COLO668 (cell line): ENCODE results near the gene CNOT4.
"Not testable (repeated sequence)": the region's sequence is repeated elsewhere in the genome, so short reads cannot be mapped to it uniquely, and the experiment has no call there.

Experiments
- DNase-seq: peaks from one replicate; lab custom pipeline; 2025; ENCODE audit not compliant: unreplicated experiment; lab: John Stamatoyannopoulos, UW

The CNOT4 gene

DNA sequence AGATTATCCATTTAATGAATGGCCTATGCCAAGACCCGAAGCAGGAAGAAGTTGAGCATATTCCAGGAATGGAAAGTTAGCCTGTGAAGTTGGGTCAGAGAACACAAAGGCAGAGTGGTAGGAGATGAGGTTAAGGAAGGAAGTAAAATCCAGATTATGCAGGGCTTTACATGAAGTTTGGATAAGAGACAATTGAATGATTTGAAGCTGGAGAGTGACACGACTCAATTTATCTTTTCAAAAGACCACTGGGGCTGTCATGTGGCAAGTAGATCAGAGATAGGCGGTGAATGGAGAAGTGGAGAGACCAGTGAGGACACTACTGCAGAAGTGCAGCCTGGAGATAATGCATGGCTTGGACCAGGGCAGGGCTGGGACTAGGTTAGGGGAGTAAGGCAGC lies 7.2 kb upstream of the CNOT4 start:
- no peak for DNase-seq

DNA sequence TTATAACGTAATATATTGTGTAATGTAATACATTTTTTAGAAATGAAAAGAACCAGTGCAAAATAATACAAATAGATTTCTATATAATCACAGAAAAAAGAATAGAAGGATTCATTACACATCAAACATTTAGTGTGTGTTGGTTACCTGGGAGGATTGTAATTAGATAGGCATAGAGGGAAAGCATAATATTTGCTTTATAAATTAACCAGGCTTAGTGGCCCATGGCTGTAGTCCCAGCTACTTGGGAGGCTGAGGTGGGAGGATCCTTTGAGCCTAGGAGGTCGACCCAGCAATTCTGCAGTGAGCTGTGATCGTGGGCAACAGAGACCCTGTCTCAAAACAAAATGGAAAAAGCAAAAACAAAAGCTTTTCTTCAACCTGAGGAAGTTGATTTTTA lies 5.0 kb upstream of the CNOT4 start:
- no peak for DNase-seq

DNA sequence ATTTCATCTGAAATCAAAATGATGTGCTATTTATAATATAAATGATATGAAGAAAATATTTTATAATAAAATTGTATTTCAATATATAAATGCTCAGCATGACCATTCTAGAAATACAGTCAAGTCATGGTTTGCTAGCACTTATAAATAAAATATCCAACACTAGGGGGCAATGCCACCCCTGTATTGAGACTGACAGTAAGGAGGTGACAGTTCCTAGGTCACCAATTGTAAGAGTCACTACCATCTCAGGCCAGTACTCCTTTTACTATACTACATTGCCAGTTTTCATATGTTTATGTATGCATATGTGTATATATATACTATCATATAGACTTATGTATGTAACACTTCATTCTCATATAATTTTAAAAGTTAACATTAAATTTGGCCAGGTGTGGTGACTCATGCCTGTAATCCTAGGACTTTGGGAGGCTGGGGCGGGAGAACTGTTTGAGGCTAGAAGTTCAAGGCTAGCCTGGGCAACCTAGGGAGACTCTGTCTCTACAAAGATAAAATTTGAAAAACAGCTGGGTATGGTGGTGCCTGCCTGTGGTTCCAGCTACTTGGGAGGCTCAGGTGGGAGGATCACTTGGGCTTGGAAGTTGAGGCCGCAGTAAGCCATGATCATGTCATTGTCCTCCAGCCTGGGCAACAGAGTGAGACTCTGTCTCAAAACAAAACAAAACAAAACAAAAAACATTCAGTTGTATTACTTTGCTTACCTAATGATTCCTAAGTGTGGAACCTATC lies 2.4 kb upstream of the CNOT4 start:
- DNase-seq: peak; percentile 6

DNA sequence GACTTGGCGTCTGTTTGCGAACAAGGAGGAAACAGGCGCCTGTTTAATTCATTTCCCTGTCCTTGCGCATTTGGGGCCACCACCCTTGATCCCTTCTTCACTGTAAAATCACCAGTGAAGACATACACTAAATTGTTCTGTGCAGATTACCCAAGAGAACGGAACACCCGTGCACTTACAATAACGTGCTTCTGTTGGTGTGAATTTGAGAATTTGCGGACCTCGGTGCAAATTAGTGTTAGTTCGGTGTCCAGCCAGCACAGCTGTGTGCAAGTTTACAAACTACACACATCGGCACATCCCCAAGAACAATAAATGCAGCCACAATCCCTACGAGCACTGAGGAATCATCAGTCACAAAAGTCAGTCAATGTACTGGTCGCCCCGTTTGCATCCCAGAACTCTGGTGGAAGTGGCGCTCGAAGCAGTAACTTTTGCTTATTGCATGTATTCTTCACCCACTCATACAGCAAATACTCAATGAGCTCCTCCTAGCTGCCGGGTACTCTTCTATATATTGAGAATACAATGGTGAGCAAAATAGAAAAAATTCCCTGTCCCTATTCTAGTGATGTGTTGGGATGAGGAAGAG lies 786 bp upstream of the CNOT4 start:
- no peak for DNase-seq

DNA sequence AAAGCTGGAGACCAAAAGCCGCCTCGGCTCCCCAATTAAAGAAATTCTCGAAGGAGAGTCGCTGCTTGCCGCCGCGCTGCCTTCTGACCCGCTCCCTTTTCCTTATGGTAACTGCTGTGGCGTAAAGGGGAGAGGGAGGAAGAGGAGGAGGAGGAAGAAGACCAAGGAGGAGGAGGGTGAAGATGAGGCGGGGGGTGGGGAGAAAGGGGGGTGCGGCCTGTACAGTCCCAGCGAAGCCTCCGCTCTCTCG lies 388 bp downstream of the CNOT4 start:
- DNase-seq: no peak

DNA sequence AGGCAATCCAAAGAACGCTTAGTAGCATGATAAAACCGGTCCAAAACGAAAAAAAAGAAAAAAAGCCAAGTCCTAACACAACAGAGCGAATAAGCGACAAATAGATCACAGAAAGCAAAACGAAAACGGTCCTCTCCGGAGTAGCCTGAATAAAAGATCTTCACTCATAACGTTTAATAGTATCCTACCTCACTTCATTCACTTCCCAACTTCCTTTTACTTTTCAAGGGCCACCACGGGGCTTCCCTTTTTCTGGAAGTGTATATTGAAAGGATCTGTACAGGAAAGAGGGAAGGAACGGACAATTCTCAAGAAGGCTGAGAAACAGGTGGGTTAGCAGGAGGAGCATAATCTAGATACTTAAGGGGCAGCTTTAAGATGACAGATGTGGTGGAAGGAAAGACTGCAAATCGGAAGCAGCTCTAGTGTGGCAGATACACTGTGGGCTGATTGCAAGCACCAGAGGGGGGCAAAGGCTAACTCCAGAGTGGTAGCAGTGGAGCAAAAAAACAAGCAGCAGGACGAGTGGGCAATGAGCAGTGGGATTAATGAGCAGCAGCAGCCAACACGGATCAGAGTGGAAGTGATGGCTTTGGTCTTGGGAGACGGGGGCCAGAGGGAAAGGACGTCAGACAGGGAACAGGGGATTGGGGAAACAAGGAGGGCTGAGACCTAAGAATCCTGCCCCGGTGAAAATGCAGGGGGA lies 866 bp downstream of the CNOT4 start:
- peak; percentile 25 for DNase-seq

DNA sequence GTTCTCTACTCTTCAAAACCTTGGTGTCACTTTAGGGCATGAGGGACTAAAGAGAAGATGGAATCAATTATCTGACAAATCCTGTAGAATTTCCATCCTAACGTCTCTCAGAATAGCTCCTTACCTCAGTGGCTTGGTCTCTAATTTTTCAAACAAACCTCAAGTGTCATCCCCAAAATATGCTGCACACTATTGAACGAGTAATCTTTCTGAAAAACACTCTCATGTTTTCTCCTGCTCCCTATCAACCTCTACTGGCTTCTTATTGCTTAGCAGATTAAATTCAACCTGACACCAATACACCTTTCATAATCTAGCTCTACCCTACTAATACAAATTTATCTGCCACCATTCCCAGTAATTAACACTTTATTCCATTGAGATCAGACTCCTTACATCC lies 8.5 kb downstream of the CNOT4 start:
- DNase-seq: no peak

DNA sequence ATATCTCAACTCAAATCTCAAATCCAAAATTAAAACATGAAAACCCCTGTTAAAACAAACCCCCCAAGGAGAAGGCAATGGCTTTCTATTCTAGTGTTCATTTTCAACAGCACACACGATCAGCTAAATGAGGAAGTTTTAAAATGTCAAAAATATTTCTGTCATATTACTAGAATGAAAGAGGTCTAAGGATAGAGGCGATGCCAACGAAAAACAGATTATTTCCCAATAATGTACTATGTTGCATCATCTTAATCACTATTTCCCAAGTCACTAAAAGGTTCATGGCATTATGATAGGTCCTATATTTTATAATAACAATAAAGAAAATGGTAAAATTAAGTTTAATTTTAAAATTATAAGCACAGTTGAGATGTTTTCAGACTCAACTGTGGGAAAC lies 10.1 kb downstream of the CNOT4 start:
- no peak for DNase-seq

DNA sequence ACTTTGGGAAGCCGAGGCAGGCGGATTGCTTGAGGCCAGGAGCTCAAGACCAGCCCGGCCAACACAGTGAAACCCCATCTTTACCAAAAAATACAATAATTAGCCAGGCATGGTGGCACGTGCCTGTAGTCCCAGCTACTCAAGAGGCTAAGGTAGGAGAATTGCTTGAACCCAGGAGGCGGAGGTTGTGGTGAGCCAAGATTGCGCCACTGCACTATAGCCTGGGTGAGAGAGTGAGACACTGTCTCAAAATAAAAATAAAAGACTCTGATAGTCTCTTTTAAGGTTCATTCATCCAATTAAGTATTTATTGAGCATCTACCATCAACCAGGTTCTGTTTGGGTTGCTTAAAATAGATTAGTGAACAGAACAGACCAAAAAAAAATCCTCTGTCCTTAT lies 12.7 kb downstream of the CNOT4 start:
- DNase-seq: not testable (repeated sequence)

DNA sequence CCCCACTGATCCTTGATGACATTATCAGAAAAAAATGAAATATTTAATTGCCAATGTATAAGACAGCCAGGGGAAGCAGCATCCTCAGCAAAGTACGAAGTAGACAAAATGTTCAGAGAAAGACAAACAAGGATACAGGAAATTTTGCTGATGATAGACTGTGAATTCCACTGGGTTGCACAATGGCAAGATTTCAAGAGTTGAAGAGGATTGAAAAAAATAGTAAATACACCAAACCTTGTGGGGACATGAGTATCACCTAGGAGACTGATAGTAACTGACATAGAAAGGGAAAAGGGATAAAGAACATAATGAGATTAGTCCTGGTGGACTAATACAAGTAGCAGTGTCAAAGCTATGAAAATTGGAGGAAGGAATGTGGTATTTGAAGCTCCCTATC lies 16.5 kb downstream of the CNOT4 start:
- no peak for DNase-seq

DNA sequence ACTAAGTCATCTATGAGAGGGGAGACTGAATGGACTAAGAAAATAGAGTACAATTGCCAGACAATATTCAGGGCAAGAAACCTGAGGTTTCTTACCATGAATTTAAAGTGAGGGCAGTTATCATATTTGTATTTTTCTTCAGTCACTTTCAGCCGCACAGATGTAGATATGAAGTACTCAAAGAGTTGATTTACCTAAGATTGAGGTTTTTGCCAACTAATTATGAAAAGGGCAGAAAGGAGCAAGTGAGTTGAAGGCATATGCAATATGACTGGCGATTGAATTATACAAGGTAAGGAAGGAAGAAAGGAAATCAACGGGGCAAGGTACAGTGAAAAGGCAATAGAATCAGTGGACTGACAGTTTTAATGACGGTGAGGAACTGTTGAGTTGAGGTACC lies 17.8 kb downstream of the CNOT4 start:
- no peak for DNase-seq

DNA sequence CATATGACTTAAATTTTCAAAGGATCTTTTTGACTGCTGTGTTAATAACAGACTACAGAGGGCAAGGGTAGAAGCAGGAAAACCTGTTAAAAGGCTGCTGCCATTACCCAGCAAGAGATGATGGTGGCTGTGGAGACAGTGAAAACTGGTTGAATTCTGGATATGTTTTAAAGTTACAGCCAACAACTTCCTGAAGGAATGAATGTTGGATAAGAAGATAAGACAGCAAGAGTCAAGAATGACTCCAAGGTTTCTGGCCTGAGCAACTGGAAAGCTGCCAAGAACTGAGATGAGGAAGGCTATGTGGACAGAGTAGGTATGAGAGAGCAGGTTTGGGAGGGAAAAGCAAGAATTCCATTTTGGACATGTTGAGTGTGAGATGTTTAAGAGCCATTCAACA lies 19.1 kb downstream of the CNOT4 start:
- DNase-seq: no peak

DNA sequence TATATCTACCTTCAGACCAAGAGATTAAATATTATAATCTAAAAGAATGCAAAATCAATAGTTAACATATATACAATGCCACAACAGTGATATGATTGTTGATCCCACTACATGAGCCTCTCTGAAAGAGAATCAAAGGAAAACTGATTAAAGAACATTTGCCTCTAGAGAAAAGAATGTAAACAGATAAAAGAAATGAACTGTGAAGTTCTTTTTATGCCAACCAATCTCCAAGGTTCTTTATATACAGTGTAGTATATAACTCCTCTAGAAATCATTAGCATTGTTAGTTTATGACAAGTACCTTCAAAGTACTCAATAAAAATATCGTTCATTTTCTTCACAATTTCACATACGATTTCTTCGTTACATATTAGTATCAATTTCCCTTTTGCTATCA lies 20.1 kb downstream of the CNOT4 start:
- DNase-seq: no peak

DNA sequence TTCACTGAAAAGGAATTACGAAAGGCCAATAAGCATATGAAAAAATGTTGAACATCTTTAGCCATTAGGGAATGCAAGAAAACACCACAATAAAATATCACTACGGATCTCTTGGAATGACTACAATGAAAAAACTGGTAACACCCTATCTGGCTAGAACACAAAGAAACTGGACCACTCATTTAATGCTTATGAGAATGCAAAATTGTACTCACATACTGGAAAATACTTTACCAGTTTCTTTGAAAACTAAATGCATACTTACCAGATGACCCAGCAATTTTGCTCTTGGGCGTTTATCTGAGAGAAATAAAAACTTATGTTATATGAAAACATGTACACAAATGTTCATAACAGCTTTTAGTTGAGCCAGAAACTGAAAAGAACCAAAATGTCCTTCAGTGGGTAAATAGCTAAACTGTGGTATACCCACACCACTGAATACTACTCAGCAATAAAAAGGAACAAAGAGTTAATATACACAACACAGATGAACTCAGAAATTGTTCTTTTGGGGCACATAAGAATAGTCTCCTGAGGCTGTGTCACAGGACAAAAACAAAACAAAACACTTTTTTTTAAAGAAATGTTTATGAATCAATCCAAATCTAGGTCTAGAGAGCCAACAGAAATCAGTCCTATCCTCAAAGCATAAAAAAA lies 23.5 kb downstream of the CNOT4 start:
- no peak for DNase-seq

DNA sequence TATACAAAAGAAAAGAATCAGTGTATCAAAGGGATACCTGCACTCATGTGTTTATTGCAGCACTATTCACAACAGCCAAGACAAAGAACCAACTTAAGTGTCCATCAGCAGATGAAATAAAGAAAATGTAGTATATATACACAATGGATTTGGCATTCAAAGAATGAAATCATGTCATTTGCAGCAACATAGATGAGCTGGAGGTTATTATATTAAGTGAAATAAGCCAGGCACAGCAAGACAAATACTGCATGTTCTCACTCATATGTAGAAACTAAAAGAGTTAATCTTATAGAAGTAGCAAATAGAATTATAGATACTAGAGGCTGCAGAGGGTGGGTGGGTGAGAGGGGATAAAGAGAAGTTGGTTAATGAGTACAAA lies 28.3 kb downstream of the CNOT4 start:
- no peak for DNase-seq

DNA sequence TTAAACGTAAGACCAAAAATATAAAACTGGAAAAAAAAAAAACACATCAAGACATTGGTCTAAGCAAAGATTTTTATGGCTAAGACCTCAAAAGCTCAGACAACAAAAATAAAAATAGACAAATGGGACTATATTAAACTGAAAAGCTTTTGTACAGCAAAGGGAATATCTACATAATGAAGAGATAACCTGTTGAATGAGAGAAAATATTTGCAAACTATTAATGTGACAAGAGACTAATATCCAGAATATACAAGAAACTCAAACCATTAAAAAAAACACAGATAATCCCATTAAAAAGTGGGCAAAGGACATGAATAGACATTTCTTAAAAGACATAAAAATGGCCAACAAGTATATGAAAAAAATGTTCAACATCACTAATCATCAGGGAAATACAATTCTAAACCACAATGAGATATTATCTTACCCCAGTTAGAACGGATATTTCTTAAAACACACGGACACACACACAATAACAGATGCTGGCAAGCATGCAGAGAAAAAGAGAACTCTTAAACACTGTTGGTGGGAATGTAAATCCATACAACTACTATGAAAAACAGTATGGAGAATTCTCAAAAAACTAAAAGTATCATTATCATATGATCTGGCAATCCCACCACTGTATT lies 28.8 kb downstream of the CNOT4 start:
- DNase-seq: no peak

DNA sequence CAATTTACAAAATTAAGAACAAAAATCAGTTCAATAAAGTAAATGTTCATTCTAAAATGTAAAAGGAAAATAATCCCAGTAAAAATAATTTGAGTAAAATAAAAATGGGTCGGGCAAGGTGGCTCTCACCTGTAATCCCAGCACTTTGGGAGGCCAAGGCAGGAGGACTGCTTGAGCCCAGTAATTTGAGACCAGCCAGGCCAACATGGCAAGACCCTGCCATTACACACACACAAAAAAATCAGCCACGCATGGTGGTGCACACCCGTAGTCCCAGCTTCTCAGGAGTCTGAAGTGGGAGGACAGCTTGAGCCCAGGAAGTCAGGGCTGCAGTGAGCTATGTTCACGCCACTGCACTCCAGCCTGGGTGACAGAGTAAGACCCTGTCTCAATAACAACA lies 34.4 kb downstream of the CNOT4 start:
- no peak for DNase-seq

DNA sequence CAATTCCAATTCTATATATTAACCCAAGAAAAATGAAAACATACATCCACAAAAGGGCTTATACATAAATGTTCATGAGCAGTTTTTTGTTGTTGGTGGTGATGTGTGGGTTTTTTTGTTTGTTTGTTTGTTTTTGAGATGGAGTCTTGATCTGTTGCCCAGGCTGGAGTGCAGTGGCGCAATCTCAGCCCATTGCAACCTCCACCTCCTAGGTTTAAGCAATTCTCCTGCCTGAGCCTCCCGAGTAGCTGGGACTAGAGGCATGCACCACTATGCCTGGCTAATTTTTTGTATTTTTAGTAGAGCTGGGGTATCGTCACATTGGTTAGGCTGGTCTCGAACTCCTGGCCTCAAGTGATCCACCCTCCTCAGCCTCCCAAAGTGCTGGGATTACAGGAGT lies 40.2 kb downstream of the CNOT4 start:
- not testable (repeated sequence) for DNase-seq

DNA sequence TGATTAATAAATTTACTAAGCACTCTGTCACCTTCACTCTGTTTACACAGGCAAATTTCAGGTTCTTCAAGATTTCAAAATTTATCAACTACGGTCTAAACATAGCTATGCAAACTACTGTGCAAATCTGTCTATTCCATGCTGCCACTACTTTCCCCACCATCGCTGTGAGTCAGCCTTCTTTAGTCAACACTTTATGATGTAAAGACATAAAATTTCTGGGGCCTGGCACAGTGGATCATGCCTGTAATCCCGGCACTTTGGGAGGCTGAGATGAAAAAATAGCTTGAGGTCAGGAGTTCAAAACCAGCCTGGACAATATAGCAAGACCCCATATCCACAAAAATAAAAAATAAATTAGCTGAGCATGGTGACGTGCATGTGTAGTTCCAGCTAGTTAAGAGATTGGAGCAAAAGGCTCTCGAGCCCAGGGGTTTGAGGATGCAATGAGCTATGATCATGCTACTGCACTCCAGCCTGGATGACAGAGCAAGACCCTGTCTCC lies 42.6 kb downstream of the CNOT4 start:
- no peak for DNase-seq

DNA sequence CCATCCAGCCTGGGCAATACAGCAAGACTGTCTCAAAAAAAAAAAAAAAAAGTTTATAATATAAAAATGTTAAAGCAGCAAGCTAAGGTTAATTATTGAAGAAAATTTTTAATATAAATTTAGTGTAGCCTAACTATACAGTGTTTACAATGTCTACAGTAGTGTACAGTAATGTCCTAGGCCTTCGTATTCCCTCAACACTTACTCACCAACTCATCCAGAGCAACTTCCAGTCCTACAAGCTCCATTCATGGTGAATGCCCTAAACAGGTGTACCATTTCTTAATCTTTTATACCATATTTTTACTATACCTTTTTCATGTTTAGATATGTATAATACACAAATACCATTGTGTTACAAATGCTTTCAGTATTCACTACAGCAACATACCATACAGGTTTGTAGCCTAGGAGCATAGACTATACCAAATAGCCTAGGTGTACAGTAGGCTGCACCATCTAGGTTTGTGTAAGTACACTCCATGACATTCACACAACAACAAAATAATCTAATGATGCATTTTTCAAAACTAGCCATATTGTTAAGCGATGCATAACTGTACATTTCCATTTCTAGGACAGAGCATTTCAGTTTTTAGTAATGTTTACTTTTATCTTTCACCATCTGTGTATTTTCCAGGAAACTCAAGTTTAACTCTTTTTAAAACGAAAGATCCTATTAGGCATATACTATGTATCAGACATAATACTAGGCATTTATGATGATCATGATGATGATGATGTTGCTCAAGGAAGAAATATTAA lies 43.3 kb downstream of the CNOT4 start:
- DNase-seq: no peak

DNA sequence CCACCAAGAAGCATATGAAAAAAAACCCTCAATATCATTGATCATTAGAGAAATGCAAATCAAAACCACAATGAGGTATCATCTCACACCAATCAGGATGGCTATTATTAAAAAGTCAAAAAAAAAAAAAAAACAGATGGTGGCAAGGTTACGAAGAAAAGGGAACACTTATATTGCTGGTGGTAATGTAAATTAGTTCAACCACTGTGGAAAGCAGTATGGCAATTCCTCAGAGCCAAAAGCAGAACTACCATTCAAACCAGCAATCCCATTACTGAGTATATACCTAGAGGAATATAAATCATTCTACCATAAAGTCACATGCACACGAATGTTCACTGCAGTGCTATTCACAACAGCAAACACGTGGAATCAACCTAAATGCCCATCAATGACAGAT lies 46.0 kb downstream of the CNOT4 start:
- no peak for DNase-seq
